SK-MEL-5 (cell line): ENCODE data around the gene CCL4L2. TPM values are rescaled to one million over a fixed set of nuclear protein-coding genes. Genes with fewer than 3 reads are reported as not detected.
"Not testable (repeated sequence)": the region's sequence is repeated elsewhere in the genome, so short reads cannot be mapped to it uniquely, and the experiment has no call there.

ENCODE experiments used
- DNase-seq: peaks from one replicate; pipeline ENCODE4 v3.0.0-alpha.2; 2016; ENCODE audit warnings: low read depth, low spot score
- in situ Hi-C: cut with HindIII; loops from 2 replicates; pipeline ENCODE4 v1.10.0; 2016; ENCODE audit warnings: low sequenced_read_pairs, high pct_unique_total_duplicates, low pct_unique_long_range_greater_than_20kb
- polyA plus RNA-seq, 2 experiments: library from polyadenylated mRNA; depleted of rRNA; stranded (reverse); fragments of >200 nt; gene quantifications; 2 replicates each; pipeline ENCODE4 v1.2.3, GENCODE V29; 2015
- total RNA-seq: library from RNA; depleted of rRNA; stranded (reverse); fragments of >200 nt; shearing (Covaris generic); gene quantifications from 2 replicates; pipeline ENCODE4 v1.2.3, GENCODE V29; 2014; rRNA removed

Gene CCL4L2
- not detected in 2 replicates for total RNA-seq
- not detected in 2 replicates for polyA plus RNA-seq (2015; cell fraction: cytosol; rRNA removed)
- not detected in 2 replicates for polyA plus RNA-seq (2015; cell fraction: nucleus; rRNA removed)

DNA sequence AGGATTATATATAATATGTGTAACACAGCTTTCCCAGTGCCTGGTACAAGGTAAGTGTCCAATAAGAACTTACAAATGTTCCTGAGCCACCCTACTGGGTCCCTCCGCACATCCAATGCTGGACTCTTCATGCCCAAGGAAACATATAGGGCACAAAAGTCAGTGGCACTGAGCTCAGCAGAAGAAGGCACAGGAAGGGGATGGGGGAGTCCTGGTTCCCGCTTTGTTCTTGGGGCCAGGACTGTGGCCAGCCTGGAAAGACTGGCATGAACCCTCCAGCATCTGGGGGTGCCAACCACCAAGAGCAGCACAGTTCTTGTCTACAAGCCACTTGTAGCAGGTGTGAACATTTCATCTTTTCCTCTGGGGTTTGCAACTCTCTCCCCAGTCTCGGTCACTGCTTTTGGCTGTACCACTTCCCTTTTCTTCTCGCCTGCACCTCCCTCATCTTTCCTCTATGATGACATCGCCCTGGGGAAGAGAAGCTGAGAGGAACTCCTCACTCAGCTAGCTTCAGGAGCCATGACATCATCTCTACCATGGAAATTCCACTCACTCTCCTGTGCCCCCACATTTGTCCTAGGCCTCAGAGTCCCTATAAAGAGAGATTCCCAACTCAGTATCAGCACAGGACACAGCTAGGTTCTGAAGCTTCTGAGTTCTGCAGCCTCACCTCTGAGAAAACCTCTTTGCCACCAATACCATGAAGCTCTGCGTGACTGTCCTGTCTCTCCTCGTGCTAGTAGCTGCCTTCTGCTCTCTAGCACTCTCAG lies at the start of gene CCL4L2:
TSS of gene CCL4L2 (plus strand) at position 625 of the 773 bp plus-strand sequence.
- in situ Hi-C loops, DNase-seq: not testable (repeated sequence)

GRCh38 chr17:36168836-36169235 lies 42.0 kb upstream of the CCL4L2 start:
- in situ Hi-C loops, DNase-seq: not testable (repeated sequence)

GRCh38 chr17:36176536-36176935 lies 34.3 kb upstream of the CCL4L2 start, which contains the start of gene TBC1D3B:
Gene TBC1D3B, minus strand, starts transcription at chr17:36176636. Its CDS starts 1,586 bp downstream, at chr17:36175050.
- DNase-seq, in situ Hi-C loops: not testable (repeated sequence)

DNA sequence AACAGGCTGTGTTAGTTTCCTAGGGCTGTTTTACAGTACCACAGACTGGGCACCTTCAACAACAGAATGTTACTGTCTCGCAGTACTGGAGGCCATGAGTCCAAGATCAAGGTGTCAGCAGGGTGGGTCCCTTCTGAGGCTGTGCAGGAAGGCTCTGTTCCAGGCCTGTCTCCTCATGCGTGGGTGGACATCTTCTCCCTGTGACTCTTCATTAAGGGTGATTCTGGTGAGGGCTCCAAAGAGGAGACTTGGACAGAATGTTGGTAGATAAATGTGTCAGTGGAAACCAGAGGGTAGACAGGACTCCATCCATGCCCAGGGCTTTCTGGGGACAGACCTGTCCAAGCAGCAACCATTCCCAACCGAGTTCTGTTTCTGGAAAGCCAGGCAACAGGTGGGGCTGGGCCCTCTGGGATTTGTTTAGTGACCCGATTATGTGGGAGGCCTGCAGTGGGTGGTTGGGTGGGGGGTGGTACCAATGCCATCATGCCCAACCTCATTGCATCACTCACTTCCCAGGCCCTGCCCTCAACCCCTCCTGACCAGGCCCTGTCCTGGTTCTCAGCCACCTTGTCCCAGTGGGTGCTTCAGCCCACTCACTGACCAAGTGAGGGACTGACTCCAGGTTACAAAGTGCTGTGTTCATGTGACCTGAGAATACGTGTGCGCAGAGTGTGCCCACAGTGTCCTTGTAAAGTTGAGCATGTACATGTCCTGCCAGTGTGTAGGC lies 29.3 kb upstream of the CCL4L2 start:
- DNase-seq, result not testable (repeated sequence)

DNA sequence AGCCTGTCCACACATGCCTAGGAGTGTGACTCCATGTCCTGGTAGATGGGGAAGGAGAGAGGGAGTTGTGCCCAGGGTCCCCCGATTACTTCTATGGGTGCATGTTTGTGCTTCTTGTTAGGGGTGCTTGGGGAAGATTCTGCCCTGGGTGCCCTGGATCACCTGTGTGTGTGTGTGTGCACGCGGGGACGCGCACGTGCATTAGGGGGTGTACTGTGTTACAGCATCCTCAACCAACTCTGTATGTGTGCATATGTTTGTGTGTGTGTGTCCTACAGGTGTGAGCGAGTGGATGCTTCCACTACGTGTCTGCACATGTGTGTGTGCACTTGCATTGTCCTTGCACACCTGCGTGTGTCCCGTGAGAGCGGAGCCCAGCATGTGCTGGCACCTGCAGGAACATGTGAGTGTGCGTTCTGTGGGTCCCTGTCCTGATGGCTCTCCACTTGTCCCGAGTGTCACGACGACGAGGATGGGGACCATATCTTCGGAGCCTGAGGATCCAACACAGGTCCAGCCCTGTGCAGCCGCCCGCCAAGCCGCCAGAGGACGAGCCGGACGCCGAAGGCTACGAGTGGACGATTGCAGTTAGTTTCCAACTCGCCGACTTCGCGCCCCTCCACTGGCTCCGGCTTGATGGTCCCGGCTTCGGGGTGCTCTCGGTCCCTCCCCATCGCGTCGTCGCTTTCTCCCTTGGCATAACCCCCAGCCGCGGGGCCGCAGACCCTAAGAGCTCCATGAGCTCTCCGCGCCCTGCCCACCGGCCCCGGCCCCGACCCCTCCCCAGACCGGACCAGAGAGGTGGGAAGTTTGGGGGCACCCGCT lies 28.5 kb upstream of the CCL4L2 start:
- DNase-seq, result no peak
- in situ Hi-C loops, result no loop called here

More for the DNA sequence above, 29.3 kb upstream of the CCL4L2 start:
- in situ Hi-C loops, result not testable (repeated sequence)

- DNase-seq, result peak; percentile 50
- in situ Hi-C loops, result no loop called here
Observed at GRCh38 chr17:36183001-36183971, 27.6 kb upstream of the CCL4L2 start.

DNA sequence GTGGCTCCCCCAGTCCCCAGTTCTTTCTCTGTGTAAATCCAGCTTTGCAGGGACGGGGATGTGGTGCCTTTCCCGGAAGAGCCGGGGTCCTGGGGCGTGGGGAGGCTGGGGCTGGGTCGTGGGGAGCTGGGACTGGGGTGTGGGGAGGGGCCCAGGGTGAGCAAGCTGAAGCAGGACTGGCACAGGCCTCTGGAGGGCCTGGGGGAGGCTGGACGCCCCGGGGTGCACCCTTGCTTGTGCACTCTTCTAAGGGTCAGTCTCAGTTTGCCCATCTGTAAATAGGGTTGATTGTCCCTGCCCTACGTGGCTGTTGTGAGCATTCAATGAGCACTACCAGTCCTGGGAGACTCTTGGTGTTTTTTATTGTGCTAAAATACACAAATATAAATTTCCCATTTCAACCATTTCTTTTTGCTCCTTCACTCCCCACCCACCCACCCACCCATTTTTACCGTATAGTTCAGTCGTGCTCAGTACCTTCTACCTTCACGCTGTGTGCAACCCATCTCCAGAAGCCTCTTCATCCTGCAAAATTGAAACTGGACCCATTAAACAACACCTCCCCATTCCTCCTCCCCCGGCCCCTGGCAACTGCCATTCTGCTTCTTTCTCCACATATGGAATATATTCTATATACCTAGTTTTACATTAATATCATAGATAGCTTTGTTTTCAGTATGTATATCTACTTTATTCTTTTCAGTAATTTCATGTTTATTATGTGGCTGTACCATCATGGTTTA lies 26.7 kb upstream of the CCL4L2 start:
- no peak for DNase-seq
- in situ Hi-C loops, result no loop called here

GRCh38 chr17:36185416-36185815 lies 25.4 kb upstream of the CCL4L2 start:
- in situ Hi-C loops, result no loop called here
- DNase-seq, result no peak

GRCh38 chr17:36186810-36187763 lies 23.8 kb upstream of the CCL4L2 start:
- DNase-seq, in situ Hi-C loops: not testable (repeated sequence)

DNA sequence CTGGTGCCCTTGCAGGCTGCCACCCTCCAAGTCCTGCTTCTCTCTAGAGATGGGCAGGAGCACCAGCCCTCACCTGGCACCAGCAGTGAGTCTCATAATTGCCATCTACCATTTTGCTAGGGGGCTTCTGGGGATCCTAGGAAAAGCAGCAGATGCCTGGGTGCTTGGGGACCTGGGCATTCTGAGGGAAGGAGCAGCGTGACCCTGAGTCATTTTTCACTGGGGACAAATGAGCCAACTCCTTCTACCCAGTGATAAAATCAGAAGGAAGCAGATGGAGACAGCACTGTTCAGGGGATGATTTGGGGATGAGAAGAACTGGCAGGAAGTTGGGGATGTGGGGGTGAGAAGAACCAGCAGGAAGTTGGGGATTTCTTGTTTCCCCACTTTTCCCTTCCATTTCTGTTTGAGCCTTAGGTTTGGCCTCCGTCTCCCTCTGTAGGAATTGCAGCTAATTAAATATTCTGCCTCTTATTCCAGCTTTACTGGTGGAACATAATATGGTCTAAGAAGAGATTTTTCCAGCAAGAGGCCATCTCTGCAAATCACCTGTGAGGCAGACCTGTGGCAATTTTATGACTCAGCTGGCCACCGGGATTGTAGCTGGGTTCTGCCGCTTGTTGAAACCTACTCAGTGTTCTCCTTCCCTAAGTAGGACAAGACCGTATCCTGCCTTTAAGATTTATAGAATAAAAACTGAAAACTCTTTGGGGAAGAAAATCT lies 22.8 kb upstream of the CCL4L2 start:
- in situ Hi-C loops, DNase-seq: not testable (repeated sequence)

- in situ Hi-C loops, result no loop called here
- no peak for DNase-seq
Observed at GRCh38 chr17:36188891-36189306, 22.0 kb upstream of the CCL4L2 start.

DNA sequence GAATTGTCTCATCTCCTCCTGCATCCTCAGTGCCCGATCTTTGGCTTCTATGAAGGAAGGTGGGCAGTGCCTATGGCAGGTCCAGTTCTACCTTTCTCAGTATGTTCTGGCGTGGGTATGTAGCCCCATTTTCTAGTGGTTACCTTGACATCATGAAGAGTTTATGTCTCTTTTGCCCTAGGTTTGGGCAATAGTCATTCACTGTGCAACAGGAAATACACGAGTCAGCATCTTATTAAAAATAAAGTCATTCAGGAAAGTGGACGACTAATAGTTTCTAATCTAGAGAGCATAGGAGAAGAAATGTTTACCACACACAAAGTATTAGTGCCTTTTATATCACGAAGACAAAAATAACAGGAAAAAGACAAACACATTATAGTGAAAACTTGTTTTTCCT lies 20.9 kb upstream of the CCL4L2 start:
- in situ Hi-C loops, DNase-seq: not testable (repeated sequence)

GRCh38 chr17:36190549-36191330 lies 20.1 kb upstream of the CCL4L2 start:
- DNase-seq, in situ Hi-C loops: not testable (repeated sequence)
